D721Med (cell line): Measurements from ENCODE around the gene ALKBH8.
"Not testable (repeated sequence)": the region's sequence is repeated elsewhere in the genome, so short reads cannot be mapped to it uniquely, and the experiment has no call there.

Source experiments
- DNase-seq: peaks from one replicate; pipeline ENCODE4 v3.0.0; 2011; ENCODE audit warnings: low spot score; ENCODE audit not compliant: insufficient read length
- FAIRE-seq: peaks from 2 replicates; lab custom pipeline; 2011; peaks lifted over from hg19 to GRCh38; lab: Jason Lieb, UNC
- TF ChIP-seq, protein P1 (sequence below): IDR thresholded peaks from 2 replicates; pipeline ENCODE4 v1.5.1; 2012; ENCODE audit warnings: mild to moderate bottlenecking, control low read depth; ENCODE audit not compliant: insufficient read depth; ENCODE audit errors: missing control alignments

ALKBH8 gene

DNA sequence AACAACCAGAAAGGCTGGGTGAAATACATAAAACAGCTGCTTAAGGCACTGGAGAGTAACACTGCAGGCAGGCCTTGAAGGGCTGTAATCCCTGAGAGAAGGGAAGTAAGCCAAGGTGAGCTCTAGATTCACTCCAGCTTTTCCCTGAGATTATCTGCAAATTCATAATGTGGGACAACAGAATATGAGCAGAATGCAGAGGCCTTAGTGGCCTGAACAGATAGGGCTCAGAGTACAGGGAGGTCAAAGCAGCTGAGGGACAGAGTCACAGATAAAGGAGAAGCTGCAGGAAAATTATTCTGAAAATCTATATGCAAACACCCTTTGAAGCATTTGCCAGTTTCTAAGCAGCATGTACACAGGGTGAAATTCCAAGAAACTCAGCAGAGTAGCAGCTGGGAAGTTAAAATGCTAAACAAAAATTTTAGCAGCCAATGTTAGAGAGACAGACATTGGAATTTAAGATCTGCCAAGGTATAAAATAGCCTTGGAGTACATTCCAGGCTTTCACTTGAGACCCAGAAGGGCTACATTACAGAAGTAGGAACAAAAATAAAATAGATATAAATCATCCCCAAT lies 59.8 kb downstream of the ALKBH8 start:
- DNase-seq: no peak
- no peak for FAIRE-seq
- TF ChIP-seq, protein P1, sequence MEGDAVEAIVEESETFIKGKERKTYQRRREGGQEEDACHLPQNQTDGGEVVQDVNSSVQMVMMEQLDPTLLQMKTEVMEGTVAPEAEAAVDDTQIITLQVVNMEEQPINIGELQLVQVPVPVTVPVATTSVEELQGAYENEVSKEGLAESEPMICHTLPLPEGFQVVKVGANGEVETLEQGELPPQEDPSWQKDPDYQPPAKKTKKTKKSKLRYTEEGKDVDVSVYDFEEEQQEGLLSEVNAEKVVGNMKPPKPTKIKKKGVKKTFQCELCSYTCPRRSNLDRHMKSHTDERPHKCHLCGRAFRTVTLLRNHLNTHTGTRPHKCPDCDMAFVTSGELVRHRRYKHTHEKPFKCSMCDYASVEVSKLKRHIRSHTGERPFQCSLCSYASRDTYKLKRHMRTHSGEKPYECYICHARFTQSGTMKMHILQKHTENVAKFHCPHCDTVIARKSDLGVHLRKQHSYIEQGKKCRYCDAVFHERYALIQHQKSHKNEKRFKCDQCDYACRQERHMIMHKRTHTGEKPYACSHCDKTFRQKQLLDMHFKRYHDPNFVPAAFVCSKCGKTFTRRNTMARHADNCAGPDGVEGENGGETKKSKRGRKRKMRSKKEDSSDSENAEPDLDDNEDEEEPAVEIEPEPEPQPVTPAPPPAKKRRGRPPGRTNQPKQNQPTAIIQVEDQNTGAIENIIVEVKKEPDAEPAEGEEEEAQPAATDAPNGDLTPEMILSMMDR: no peak

GRCh38 chr11:107504981-107505380 lies 60.6 kb downstream of the ALKBH8 start:
- DNase-seq: no peak
- TF ChIP-seq, protein P1: no peak
- no peak for FAIRE-seq

GRCh38 chr11:107501713-107502112 lies 63.8 kb downstream of the ALKBH8 start:
- no peak for FAIRE-seq
- TF ChIP-seq, protein P1: no peak
- DNase-seq: no peak

DNA sequence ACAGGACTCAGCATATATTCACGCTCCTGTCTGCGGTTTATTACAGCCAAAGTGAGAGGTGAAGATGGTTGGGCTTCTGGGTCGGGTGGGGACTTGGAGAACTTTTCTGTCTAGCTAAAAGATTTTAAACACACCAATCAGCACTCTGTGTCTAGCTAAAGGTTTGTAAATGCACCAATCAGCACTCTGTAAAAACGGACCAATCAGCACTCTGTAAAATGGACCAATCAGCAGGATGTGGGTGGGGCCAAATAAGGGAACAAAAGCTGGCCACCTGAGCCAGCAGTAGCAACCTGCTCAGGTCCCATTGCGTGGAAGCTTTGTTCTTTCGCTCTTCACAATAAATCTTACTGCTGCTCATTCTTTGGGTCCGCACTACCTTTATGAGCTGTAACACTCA lies 68.2 kb downstream of the ALKBH8 start:
- not testable (repeated sequence) for FAIRE-seq, DNase-seq

- FAIRE-seq (no peak), DNase-seq (no peak)
- TF ChIP-seq, protein P1: no peak
These were observed 69.5 kb downstream of the ALKBH8 start for GRCh38 chr11:107496011-107496410.

GRCh38 chr11:107494055-107494454 lies 71.5 kb downstream of the ALKBH8 start:
- FAIRE-seq (no peak), DNase-seq (no peak)
- TF ChIP-seq, protein P1: no peak

GRCh38 chr11:107493117-107493516 lies 72.4 kb downstream of the ALKBH8 start:
- DNase-seq (no peak), FAIRE-seq (no peak)
- TF ChIP-seq, protein P1: no peak

GRCh38 chr11:107490836-107491235 lies 74.7 kb downstream of the ALKBH8 start:
- FAIRE-seq (no peak), DNase-seq (no peak)
- TF ChIP-seq, protein P1: no peak
